Peyer's patch (tissue), 4 donors: ENCODE measurements around the gene RIC8B. TPM values are rescaled to one million over a fixed set of nuclear protein-coding genes. Genes with fewer than 3 reads are reported as not detected.
"Not testable (repeated sequence)": the region's sequence is repeated elsewhere in the genome, so short reads cannot be mapped to it uniquely, and the experiment has no call there.

Experiments
- DNase-seq, 3 donors: peaks; one replicate each; pipeline ENCODE4 v3.0.0-alpha.2; 2017 to 2019
- H3K27ac ChIP-seq, 4 donors: fragments of 200-600 bp; sonication (generic); one replicate each; pipeline ENCODE4 v1.5.1; 2016 to 2019
- H3K27me3 ChIP-seq, 2 donors: fragments of 200-600 bp; sonication (generic); one replicate each; pipeline ENCODE4 v1.5.1; 2019
- H3K36me3 ChIP-seq, 3 donors: fragments of 200-600 bp; sonication (generic); one replicate each; pipeline ENCODE4 v1.5.1; 2016 to 2019
- H3K4me1 ChIP-seq, 4 donors: fragments of 200-600 bp; sonication (generic); one replicate each; pipeline ENCODE4 v1.5.1; 2016 to 2019
- H3K4me3 ChIP-seq, 4 donors: fragments of 200-600 bp; sonication (generic); 1 replicate in 3 of 4; 2 replicates in 1 of 4; pipeline ENCODE4 v1.5.1; 2016 to 2019; ENCODE audit warnings: mild to moderate bottlenecking in 1 of 4
- H3K9me3 ChIP-seq, 4 donors: fragments of 200-600 bp; sonication (generic); one replicate each; pipeline ENCODE4 v1.5.1; 2016 to 2019; ENCODE audit warnings: mild to moderate bottlenecking in 1 of 4
- POLR2A ChIP-seq, 2 donors: fragments of 450-650 bp; IDR thresholded peaks; one replicate each; pipeline ENCODE4 v1.5.1; 2017; ENCODE audit warnings: antibody characterized with exemption in 2 of 2, mild to moderate bottlenecking in 2 of 2, moderate library complexity in 2 of 2
- total RNA-seq, 4 donors: library from RNA; depleted of rRNA; stranded (reverse); fragments of >200 nt; gene quantifications; one replicate each; pipeline ENCODE4 v1.1.0, GENCODE V29; 2016
- TF ChIP-seq, protein P1 (sequence below), 6 experiments: fragments of 450-650 bp in 4 of 6; fragments of 200-600 bp in 2 of 6; sonication (generic) in 1 of 6; IDR thresholded peaks; one replicate each; pipeline ENCODE4 v1.5.1; 2017 to 2019; ENCODE audit warnings: antibody characterized with exemption in 6 of 6, mild to moderate bottlenecking in 3 of 6, moderate library complexity in 1 of 6

RIC8B gene
- total RNA-seq, result 10 to 100 TPM in 3 of 4 donors, 1 to 10 TPM in 1; 9.5 to 23.1 (median 16.2) TPM

GRCh38 chr12:106774005-106774807 is at the start of gene RIC8B:
Gene RIC8B (plus strand): TSS chr12:106774682. CDS start chr12:106774746, 64 bp downstream.
- Histone ChIP-seq H3K4me1 (peaks cover 0 to 18% (median 0%) of the 10 kb centered on the region in 4 donors), H3K27ac (peak within 1 kb of the TSS; percentile 78 to 94 (median 90)), H3K36me3 (no peaks in the 10 kb centered on the region), H3K4me3 (peak within 1 kb of the TSS; percentile 90 to 93 (median 91)), H3K9me3 (no peaks in the 10 kb centered on the region), H3K27me3 (no peaks in the 10 kb centered on the region)
- DNase-seq, result peak; percentile 84 to 97 (median 96)
- peak; percentile 75 to 76 for TF ChIP-seq POLR2A (IDR thresholded peaks at IDR 0.05)
- TF ChIP-seq, protein P1, sequence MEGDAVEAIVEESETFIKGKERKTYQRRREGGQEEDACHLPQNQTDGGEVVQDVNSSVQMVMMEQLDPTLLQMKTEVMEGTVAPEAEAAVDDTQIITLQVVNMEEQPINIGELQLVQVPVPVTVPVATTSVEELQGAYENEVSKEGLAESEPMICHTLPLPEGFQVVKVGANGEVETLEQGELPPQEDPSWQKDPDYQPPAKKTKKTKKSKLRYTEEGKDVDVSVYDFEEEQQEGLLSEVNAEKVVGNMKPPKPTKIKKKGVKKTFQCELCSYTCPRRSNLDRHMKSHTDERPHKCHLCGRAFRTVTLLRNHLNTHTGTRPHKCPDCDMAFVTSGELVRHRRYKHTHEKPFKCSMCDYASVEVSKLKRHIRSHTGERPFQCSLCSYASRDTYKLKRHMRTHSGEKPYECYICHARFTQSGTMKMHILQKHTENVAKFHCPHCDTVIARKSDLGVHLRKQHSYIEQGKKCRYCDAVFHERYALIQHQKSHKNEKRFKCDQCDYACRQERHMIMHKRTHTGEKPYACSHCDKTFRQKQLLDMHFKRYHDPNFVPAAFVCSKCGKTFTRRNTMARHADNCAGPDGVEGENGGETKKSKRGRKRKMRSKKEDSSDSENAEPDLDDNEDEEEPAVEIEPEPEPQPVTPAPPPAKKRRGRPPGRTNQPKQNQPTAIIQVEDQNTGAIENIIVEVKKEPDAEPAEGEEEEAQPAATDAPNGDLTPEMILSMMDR (IDR thresholded peaks at IDR 0.05), result no peak

DNA sequence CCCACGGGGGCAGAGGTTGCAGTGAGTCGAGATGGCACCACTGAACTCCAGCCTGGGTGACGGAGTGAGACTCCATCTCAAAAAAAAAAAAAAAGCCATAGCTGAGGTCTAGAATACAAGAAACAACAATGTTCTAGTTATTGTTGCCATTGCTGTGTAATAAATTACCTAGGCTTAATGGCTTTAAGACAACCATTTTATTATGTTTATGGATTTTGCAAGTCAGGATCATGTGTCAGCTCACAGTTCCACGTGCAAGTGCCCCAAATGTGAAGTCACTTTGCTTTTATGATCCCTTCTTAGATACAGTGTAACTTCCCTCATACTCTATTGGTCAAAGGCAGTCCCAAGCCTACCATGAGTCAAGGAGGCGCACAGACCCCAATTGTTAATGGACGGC is 49.5 kb upstream of the RIC8B start:
- H3K4me1 ChIP-seq, result peaks cover 0 to 8% (median 0%) of the 10 kb centered on the region in 4 donors
- no peaks in the 10 kb centered on the region for H3K9me3 ChIP-seq
- DNase-seq, result no peak
- H3K36me3 ChIP-seq, result no peaks in the 10 kb centered on the region
- TF ChIP-seq, protein P1 (IDR thresholded peaks at IDR 0.05), result no peak
- TF ChIP-seq POLR2A (IDR thresholded peaks at IDR 0.05), result no peak
- no peak overlapping the region for H3K4me3 ChIP-seq
- no peaks in the 10 kb centered on the region for H3K27me3 ChIP-seq
- no peak overlapping the region for H3K27ac ChIP-seq

- H3K36me3 ChIP-seq, H3K4me3 ChIP-seq, H3K9me3 ChIP-seq, H3K27me3 ChIP-seq, H3K4me1 ChIP-seq, DNase-seq, H3K27ac ChIP-seq: not testable (repeated sequence)
These were observed 47.8 kb upstream of the RIC8B start for GRCh38 chr12:106726603-106727202.

- TF ChIP-seq, protein P1 (IDR thresholded peaks at IDR 0.05), result no peak
- no peaks in the 10 kb centered on the region for H3K27me3 ChIP-seq
- H3K4me3 ChIP-seq, result no peak overlapping the region
- no peak overlapping the region for H3K27ac ChIP-seq
- no peaks in the 10 kb centered on the region for H3K4me1 ChIP-seq
- H3K9me3 ChIP-seq, result no peaks in the 10 kb centered on the region
- H3K36me3 ChIP-seq, result no peaks in the 10 kb centered on the region
- no peak for DNase-seq
These were observed 44.9 kb upstream of the RIC8B start for GRCh38 chr12:106729611-106730010.

DNA sequence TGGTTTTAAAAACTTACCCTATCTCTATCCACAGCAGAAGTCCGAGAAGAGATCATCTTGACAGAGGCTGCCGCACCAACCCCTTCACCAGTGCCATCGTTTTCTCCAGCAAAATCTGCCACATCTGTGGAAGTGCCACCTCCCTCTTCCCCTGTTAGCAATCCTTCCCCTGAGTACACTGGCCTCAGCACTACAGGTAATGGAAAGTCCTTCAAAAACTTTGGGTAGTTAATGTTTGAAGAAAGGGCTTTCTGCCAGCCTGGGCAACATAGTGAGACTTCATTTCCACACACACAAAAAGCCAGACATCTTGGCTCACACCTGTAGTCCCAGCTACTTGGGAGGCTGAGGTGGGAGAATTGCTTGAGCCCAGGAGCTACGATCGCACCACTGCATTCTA is 41.6 kb upstream of the RIC8B start:
- H3K9me3 ChIP-seq, result no peaks in the 10 kb centered on the region
- no peak overlapping the region for H3K4me3 ChIP-seq
- H3K27me3 ChIP-seq, result no peaks in the 10 kb centered on the region
- DNase-seq, result no peak
- no peaks in the 10 kb centered on the region for H3K4me1 ChIP-seq
- no peak for TF ChIP-seq POLR2A (IDR thresholded peaks at IDR 0.05)
- TF ChIP-seq, protein P1 (IDR thresholded peaks at IDR 0.05), result no peak
- H3K36me3 ChIP-seq, result no peaks in the 10 kb centered on the region
- no peak overlapping the region for H3K27ac ChIP-seq

GRCh38 chr12:106733660-106734059 is 40.8 kb upstream of the RIC8B start:
- no peaks in the 10 kb centered on the region for H3K27me3 ChIP-seq
- H3K4me1 ChIP-seq, result no peaks in the 10 kb centered on the region
- TF ChIP-seq, protein P1 (IDR thresholded peaks at IDR 0.05), result no peak
- no peak for TF ChIP-seq POLR2A (IDR thresholded peaks at IDR 0.05)
- H3K36me3 ChIP-seq, result no peaks in the 10 kb centered on the region
- H3K9me3 ChIP-seq, result no peaks in the 10 kb centered on the region
- H3K27ac ChIP-seq, result no peak overlapping the region
- DNase-seq, result no peak
- H3K4me3 ChIP-seq, result no peak overlapping the region
